Measurements from ENCODE around the gene STRIP1.

Gene STRIP1

GRCh38 chr1:110091791-110092190 is 57.4 kb downstream of the STRIP1 start:
- no peak for DNase-seq (ENCODE audit: low read depth in 1 of 2, low spot score in 1 of 2)

- no peak for DNase-seq (ENCODE audit: low read depth in 1 of 2, low spot score in 1 of 2)
Observed at GRCh38 chr1:110092991-110093390, 58.6 kb downstream of the STRIP1 start.

GRCh38 chr1:110094931-110095654 is 60.7 kb downstream of the STRIP1 start:
- DNase-seq (ENCODE audit: low read depth in 1 of 2, low spot score in 1 of 2), result no peak

- DNase-seq (ENCODE audit: low read depth in 1 of 2, low spot score in 1 of 2), result no peak
Observed at GRCh38 chr1:110097507-110098221, 63.2 kb downstream of the STRIP1 start.

- DNase-seq (ENCODE audit: low read depth in 1 of 2, low spot score in 1 of 2), result no peak
Observed at GRCh38 chr1:110098222-110099026, 64.0 kb downstream of the STRIP1 start.

- DNase-seq (ENCODE audit: low read depth in 1 of 2, low spot score in 1 of 2), result no peak
Observed at GRCh38 chr1:110100335-110100734, 65.9 kb downstream of the STRIP1 start.

GRCh38 chr1:110102081-110102480 is 67.7 kb downstream of the STRIP1 start:
- no peak for DNase-seq (ENCODE audit: low read depth in 1 of 2, low spot score in 1 of 2)
